ENCODE measurements around the gene GLG1. TPM values are rescaled to one million over a fixed set of nuclear protein-coding genes. Genes with fewer than 3 reads are reported as not detected.

Gene GLG1
- polyA plus RNA-seq, 1 donor from 2014 or later: 36.6 TPM

DNA sequence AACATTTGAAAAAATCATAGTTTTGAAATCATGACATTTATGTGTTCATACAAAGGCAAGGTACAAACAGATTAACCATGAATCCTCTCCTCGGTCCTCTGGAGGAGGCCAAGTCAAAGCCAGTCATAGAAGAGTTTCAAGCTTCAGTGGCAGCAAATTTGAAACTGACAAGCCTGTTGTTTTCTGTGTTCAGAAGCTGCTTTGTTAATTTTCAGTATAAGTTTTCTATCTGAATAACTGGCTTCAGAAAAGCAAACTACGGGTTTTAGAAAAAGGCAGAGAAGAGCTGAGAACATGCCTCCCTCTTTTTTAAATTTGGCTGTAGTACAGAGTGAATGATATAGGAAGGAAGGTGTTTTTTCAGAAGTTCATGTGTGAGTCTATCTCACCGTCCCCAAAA, 106.0 kb downstream of the GLG1 start:
- Histone ChIP-seq H3K4me3 (ENCODE audit: low read length) (no peak overlapping the region), H3K36me3 (ENCODE audit: insufficient read depth, low read length) (no peaks in the 10 kb centered on the region), H3F3A (ENCODE audit: insufficient read depth, low read length, poor library complexity, severe bottlenecking) (no peaks in the 10 kb centered on the region), H3K9me2 (ENCODE audit: insufficient read depth, low read length) (no peaks in the 10 kb centered on the region), H4K20me1 (ENCODE audit: insufficient read depth) (no peaks in the 10 kb centered on the region), H3K4me2 (ENCODE audit: low read length) (no peak overlapping the region), H3K27me3 (ENCODE audit: insufficient read depth, low read depth, low read length) (no peaks in the 10 kb centered on the region), H3K79me2 (replicated peaks; ENCODE audit: insufficient read depth, low read length) (no peaks in the 10 kb centered on the region), H3K9me3 (ENCODE audit: low read length) (no peaks in the 10 kb centered on the region), H3K9ac (ENCODE audit: low read length) (no peak overlapping the region), H3K27ac (ENCODE audit: low read length) (no peak overlapping the region), H2AFZ (ENCODE audit: low read depth, low read length) (no peak overlapping the region)
- no peak for TF ChIP-seq SMC3 (conservative IDR thresholded peaks at IDR 0.05; ENCODE audit: poor library complexity)
- no peak for TF ChIP-seq RAD21 (conservative IDR thresholded peaks at IDR 0.05)
- TF ChIP-seq EP300 (conservative IDR thresholded peaks at IDR 0.05; ENCODE audit: poor library complexity, severe bottlenecking): no peak
- TF ChIP-seq, protein P1, sequence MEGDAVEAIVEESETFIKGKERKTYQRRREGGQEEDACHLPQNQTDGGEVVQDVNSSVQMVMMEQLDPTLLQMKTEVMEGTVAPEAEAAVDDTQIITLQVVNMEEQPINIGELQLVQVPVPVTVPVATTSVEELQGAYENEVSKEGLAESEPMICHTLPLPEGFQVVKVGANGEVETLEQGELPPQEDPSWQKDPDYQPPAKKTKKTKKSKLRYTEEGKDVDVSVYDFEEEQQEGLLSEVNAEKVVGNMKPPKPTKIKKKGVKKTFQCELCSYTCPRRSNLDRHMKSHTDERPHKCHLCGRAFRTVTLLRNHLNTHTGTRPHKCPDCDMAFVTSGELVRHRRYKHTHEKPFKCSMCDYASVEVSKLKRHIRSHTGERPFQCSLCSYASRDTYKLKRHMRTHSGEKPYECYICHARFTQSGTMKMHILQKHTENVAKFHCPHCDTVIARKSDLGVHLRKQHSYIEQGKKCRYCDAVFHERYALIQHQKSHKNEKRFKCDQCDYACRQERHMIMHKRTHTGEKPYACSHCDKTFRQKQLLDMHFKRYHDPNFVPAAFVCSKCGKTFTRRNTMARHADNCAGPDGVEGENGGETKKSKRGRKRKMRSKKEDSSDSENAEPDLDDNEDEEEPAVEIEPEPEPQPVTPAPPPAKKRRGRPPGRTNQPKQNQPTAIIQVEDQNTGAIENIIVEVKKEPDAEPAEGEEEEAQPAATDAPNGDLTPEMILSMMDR (IDR thresholded peaks at IDR 0.05; ENCODE audit: poor library complexity, severe bottlenecking): no peak
- no peak for TF ChIP-seq EZH2 (IDR thresholded peaks at IDR 0.05; ENCODE audit: borderline replicate concordance, insufficient read depth, low read length, poor library complexity, severe bottlenecking)
- TF ChIP-seq POLR2AphosphoS5 (IDR thresholded peaks at IDR 0.05): no peak
- no peak for TF ChIP-seq TAF1 (IDR thresholded peaks at IDR 0.05; ENCODE audit: low read depth)
- no peak for TF ChIP-seq MXI1 (conservative IDR thresholded peaks at IDR 0.05; ENCODE audit: poor library complexity, severe bottlenecking)
- TF ChIP-seq, protein P2, sequence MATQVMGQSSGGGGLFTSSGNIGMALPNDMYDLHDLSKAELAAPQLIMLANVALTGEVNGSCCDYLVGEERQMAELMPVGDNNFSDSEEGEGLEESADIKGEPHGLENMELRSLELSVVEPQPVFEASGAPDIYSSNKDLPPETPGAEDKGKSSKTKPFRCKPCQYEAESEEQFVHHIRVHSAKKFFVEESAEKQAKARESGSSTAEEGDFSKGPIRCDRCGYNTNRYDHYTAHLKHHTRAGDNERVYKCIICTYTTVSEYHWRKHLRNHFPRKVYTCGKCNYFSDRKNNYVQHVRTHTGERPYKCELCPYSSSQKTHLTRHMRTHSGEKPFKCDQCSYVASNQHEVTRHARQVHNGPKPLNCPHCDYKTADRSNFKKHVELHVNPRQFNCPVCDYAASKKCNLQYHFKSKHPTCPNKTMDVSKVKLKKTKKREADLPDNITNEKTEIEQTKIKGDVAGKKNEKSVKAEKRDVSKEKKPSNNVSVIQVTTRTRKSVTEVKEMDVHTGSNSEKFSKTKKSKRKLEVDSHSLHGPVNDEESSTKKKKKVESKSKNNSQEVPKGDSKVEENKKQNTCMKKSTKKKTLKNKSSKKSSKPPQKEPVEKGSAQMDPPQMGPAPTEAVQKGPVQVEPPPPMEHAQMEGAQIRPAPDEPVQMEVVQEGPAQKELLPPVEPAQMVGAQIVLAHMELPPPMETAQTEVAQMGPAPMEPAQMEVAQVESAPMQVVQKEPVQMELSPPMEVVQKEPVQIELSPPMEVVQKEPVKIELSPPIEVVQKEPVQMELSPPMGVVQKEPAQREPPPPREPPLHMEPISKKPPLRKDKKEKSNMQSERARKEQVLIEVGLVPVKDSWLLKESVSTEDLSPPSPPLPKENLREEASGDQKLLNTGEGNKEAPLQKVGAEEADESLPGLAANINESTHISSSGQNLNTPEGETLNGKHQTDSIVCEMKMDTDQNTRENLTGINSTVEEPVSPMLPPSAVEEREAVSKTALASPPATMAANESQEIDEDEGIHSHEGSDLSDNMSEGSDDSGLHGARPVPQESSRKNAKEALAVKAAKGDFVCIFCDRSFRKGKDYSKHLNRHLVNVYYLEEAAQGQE (IDR thresholded peaks at IDR 0.05; ENCODE audit: borderline replicate concordance): no peak

DNA sequence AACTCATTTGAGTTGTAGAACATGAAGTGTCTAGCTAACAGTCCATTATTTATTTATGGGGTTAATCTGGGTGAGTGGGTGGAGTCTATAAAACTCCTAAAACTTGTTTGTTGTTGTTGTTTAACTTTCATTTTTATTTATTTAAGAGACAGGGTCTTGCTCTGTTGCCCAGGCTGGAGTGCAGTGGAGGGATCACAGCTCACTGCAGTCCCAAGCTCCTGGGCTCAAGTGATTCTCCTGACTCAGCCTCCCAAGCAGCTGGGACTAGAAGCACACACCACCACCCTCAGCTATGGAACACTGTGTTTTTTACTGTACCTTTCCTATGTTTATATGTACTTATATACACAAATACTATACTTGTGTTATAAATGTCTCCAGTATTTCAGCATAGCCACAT, 107.8 kb downstream of the GLG1 start:
- no peaks in the 10 kb centered on the region for H3F3A ChIP-seq (ENCODE audit: insufficient read depth, low read length, poor library complexity, severe bottlenecking)
- no peak overlapping the region for H3K9ac ChIP-seq (ENCODE audit: low read length)
- H3K79me2 ChIP-seq (replicated peaks; ENCODE audit: insufficient read depth, low read length): no peaks in the 10 kb centered on the region
- H3K27me3 ChIP-seq (ENCODE audit: insufficient read depth, low read depth, low read length): no peaks in the 10 kb centered on the region
- H3K4me3 ChIP-seq (ENCODE audit: low read length): no peak overlapping the region
- TF ChIP-seq EZH2 (IDR thresholded peaks at IDR 0.05; ENCODE audit: borderline replicate concordance, insufficient read depth, low read length, poor library complexity, severe bottlenecking): no peak
- TF ChIP-seq RAD21 (conservative IDR thresholded peaks at IDR 0.05): no peak
- TF ChIP-seq, protein P2 (IDR thresholded peaks at IDR 0.05; ENCODE audit: borderline replicate concordance): no peak
- TF ChIP-seq MXI1 (conservative IDR thresholded peaks at IDR 0.05; ENCODE audit: poor library complexity, severe bottlenecking): no peak
- no peak for TF ChIP-seq SMC3 (conservative IDR thresholded peaks at IDR 0.05; ENCODE audit: poor library complexity)
- TF ChIP-seq TAF1 (IDR thresholded peaks at IDR 0.05; ENCODE audit: low read depth): no peak
- TF ChIP-seq EP300 (conservative IDR thresholded peaks at IDR 0.05; ENCODE audit: poor library complexity, severe bottlenecking): no peak
- TF ChIP-seq, protein P1 (IDR thresholded peaks at IDR 0.05; ENCODE audit: poor library complexity, severe bottlenecking): no peak
- no peak for TF ChIP-seq POLR2AphosphoS5 (IDR thresholded peaks at IDR 0.05)
- no peaks in the 10 kb centered on the region for H4K20me1 ChIP-seq (ENCODE audit: insufficient read depth)
- H3K4me2 ChIP-seq (ENCODE audit: low read length): no peak overlapping the region
- no peaks in the 10 kb centered on the region for H3K9me2 ChIP-seq (ENCODE audit: insufficient read depth, low read length)
- no peak overlapping the region for H3K27ac ChIP-seq (ENCODE audit: low read length)
- H3K9me3 ChIP-seq (ENCODE audit: low read length): no peaks in the 10 kb centered on the region
- no peaks in the 10 kb centered on the region for H3K36me3 ChIP-seq (ENCODE audit: insufficient read depth, low read length)
- no peak overlapping the region for H2AFZ ChIP-seq (ENCODE audit: low read depth, low read length)

Data from neural cell (in vitro differentiated cells).